ENCODE measurements around the gene SELPLG.

SELPLG gene

GRCh38 chr12:108611884-108612415 is 21.7 kb downstream of the SELPLG start:
- TF ChIP-seq REST (IDR thresholded peaks at IDR 0.05; ENCODE audit: insufficient replicate concordance, low read depth) (no peak), CTCF (IDR thresholded peaks at IDR 0.05; ENCODE audit: insufficient read depth, low read length) (peak; percentile 48)

DNA sequence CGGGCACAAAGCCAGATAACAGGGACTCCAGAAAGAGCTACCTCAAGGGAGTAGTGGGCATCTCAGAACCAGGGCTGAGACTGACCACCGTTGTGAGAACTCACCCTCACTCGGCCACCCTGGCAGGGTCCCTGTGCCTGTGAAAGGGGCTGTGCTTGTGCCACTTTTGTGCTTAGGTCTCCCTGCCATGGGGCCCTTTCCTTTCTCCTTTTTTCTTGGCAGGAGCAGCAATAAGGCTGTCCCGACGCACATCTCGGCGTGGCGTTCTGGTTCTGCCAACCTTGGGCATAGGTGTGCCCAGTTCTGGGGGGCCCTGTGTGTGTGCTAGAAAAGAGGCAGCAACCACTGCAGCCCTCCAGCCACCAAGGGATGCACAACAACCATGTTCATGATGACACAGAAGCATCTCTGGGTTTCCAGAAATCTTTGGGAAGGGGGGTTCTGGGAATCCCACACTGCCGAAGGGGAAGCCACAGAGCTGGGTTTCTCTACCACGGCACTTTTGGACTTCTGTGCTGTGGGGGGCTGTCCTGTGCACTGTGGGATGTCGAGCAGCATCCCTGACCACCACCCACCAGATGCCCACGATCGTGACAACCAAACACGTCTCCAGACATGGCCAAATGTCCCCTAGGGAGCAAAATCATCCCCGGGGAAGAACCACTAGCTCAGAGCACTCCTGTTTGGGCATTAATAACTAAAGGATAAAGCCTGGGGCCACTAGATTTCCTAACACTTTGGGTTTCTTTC is 22.7 kb downstream of the SELPLG start:
- no peak overlapping the region for H3K4me3 ChIP-seq (replicated peaks; ENCODE audit: insufficient read depth, low read length)
- DNase-seq (ENCODE audit: low read depth in 1 of 2, low spot score in 1 of 2) = no peak
- no peak overlapping the region for H3K27ac ChIP-seq (replicated peaks)
- no peak for TF ChIP-seq SPI1 (IDR thresholded peaks at IDR 0.05; ENCODE audit: borderline replicate concordance, low read depth)
- no peak for TF ChIP-seq GABPA (IDR thresholded peaks at IDR 0.05; ENCODE audit: low read depth)
- TF ChIP-seq REST (IDR thresholded peaks at IDR 0.05; ENCODE audit: insufficient replicate concordance, low read depth) = no peak
- no peak for TF ChIP-seq CTCF (IDR thresholded peaks at IDR 0.05; ENCODE audit: insufficient read depth, low read length)
- no peak for TF ChIP-seq POLR2AphosphoS5 (IDR thresholded peaks at IDR 0.05; ENCODE audit: low read depth)
- no peaks in the 10 kb centered on the region for H3K27me3 ChIP-seq (ENCODE audit: insufficient read depth, poor library complexity, severe bottlenecking)

More at GRCh38 chr12:108611884-108612415, 21.7 kb downstream of the SELPLG start:
- no peak overlapping the region for H3K27ac ChIP-seq (replicated peaks)
- no peaks in the 10 kb centered on the region for H3K27me3 ChIP-seq (ENCODE audit: insufficient read depth, poor library complexity, severe bottlenecking)
- DNase-seq (ENCODE audit: low read depth in 1 of 2, low spot score in 1 of 2) = peak in 1 of 2 experiments; percentile 42
- H3K4me3 ChIP-seq (replicated peaks; ENCODE audit: insufficient read depth, low read length) = no peak overlapping the region

GRCh38 chr12:108610336-108610815 is 23.3 kb downstream of the SELPLG start:
- no peak overlapping the region for H3K4me3 ChIP-seq (replicated peaks; ENCODE audit: insufficient read depth, low read length)
- no peak for DNase-seq (ENCODE audit: low read depth in 1 of 2, low spot score in 1 of 2)
- TF ChIP-seq REST (IDR thresholded peaks at IDR 0.05; ENCODE audit: insufficient replicate concordance, low read depth) (no peak), SPI1 (IDR thresholded peaks at IDR 0.05; ENCODE audit: borderline replicate concordance, low read depth) (no peak), GABPA (IDR thresholded peaks at IDR 0.05; ENCODE audit: low read depth) (no peak), POLR2AphosphoS5 (IDR thresholded peaks at IDR 0.05; ENCODE audit: low read depth) (no peak), CTCF (IDR thresholded peaks at IDR 0.05; ENCODE audit: insufficient read depth, low read length) (no peak)

More at GRCh38 chr12:108610336-108610815, 23.3 kb downstream of the SELPLG start:
- H3K27ac ChIP-seq (replicated peaks) = no peak overlapping the region
- H3K27me3 ChIP-seq (ENCODE audit: insufficient read depth, poor library complexity, severe bottlenecking) = no peaks in the 10 kb centered on the region
